ENCODE results near the gene FOXN1. TPM values are rescaled to one million over a fixed set of nuclear protein-coding genes. Genes with fewer than 3 reads are reported as not detected.
A peak's percentile ranks its signal among the peaks of the same experiment; 100 is the strongest.

The FOXN1 gene
- total RNA-seq, 1 donor from 2014 or later = not detected

DNA sequence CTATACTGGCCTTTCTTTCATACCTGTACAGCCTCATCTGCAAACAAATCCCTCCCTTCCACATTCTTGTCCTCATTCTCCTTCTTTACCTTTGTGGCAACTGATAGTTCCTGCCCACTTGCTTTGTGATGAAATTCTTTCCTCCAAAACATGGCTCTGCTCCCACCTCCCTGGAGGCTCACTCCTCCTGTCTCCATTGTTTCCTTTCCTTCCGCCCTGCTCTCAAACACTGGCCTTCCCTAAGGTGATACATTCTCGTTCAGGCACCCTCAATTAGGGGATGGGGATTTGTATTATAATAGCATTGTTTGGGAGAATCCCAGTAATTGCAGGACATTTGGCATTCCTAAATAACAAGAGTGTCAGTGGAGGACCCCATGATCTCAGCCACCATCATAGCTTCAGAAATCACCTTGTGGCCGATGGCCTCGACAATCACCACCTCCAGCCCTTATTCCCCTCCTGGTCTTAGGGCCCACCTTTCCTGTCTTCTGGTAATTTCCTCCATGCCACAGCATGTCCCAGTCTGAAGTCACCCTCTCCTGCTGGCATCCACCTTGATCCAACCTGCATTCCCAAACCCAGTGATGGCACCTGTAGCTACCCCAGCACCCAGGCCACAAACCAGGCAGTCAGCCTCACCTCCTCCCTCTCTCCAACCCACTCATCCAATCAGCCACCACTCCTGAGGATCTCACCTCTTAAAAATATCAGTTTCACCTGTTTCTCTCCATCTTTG, 38.4 kb downstream of the FOXN1 start:
- Mint-ChIP-seq H3K27me3 (ENCODE audit: insufficient read depth) (no peaks in the 10 kb centered on the region), H3K9me3 (no peaks in the 10 kb centered on the region), H3K27ac (no peak overlapping the region), H3K4me1 (ENCODE audit: low read depth) (peaks cover 22% of the 10 kb centered on the region), H3K36me3 (ENCODE audit: low read depth) (peaks cover 5% of the 10 kb centered on the region), H3K4me3 (no peak overlapping the region)
- intact Hi-C loops (cut with micrococcal nuclease) = loop anchor here (5.0 kb wide), 2 partner anchors 68 to 172 kb away; partner anchors contain the start of genes RSKR, SARM1 and VTN
- no peak for DNase-seq (ENCODE audit: low spot score)

DNA sequence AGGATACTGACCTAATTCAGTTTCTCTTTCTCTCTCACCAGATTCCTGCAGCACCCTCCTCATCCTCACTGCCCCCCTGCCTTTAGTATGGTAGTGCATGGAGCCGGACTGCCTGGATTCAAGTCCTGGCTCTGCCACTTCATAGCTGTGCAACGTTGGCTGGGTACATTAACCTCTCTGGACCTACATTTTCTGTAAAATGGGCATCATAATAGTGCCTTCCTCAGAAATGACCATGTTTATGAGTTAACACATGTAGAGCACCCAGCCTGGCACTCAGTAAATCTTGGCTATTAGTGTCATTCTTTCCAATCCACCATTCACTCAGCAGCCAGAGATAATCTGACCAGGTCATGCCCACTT, 39.0 kb downstream of the FOXN1 start:
- no peak overlapping the region for H3K4me3 Mint-ChIP-seq
- H3K27me3 Mint-ChIP-seq (ENCODE audit: insufficient read depth) = no peaks in the 10 kb centered on the region
- peaks cover 28% of the 10 kb centered on the region for H3K4me1 Mint-ChIP-seq (ENCODE audit: low read depth)
- intact Hi-C loops (cut with micrococcal nuclease) = loop anchor here (5.0 kb wide), 2 partner anchors 67 to 173 kb away; partner anchors contain the start of genes RSKR, SARM1 and VTN
- no peak overlapping the region for H3K27ac Mint-ChIP-seq
- H3K9me3 Mint-ChIP-seq = no peaks in the 10 kb centered on the region
- peaks cover 5% of the 10 kb centered on the region for H3K36me3 Mint-ChIP-seq (ENCODE audit: low read depth)
- DNase-seq (ENCODE audit: low spot score) = no peak

DNA sequence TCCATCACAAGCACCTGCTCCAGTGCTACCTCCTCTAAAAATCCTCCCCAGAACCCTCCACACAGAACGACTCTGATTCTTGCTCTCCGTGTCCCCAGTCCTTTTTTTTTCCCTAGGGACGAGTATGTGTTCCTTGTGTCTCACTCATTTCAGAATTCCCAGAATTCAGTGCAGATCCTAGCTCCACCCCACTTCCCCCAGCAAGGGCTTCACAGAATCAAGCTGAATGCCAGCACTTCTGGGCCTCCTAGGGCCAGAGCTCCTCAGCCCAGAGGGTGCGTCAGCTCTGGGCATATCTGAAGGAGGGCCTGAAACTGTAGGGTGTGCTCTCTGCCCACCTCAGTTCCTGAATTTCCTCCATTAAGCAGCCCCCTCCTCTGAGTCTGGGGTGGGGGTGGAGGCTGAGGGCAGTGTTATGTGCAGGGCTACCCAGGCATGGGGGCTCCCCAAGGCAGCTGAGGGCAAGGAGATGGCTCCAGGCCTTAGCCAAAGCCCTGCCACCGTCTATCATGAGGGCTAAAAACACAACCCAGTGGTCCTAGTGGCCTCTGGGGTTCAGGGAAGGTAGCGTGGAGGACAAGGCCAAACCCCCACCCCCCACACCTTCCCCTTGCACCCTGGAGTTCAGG, 39.8 kb downstream of the FOXN1 start:
- intact Hi-C loops (cut with micrococcal nuclease) = loop anchor here (5.0 kb wide), 2 partner anchors 66 to 174 kb away; partner anchors contain the start of genes RSKR, SARM1 and VTN
- no peak for DNase-seq (ENCODE audit: low spot score)
- Mint-ChIP-seq H3K27ac (no peak overlapping the region), H3K4me3 (no peak overlapping the region), H3K4me1 (ENCODE audit: low read depth) (peaks cover 36% of the 10 kb centered on the region), H3K27me3 (ENCODE audit: insufficient read depth) (no peaks in the 10 kb centered on the region), H3K36me3 (ENCODE audit: low read depth) (peaks cover 5% of the 10 kb centered on the region), H3K9me3 (no peaks in the 10 kb centered on the region)

DNA sequence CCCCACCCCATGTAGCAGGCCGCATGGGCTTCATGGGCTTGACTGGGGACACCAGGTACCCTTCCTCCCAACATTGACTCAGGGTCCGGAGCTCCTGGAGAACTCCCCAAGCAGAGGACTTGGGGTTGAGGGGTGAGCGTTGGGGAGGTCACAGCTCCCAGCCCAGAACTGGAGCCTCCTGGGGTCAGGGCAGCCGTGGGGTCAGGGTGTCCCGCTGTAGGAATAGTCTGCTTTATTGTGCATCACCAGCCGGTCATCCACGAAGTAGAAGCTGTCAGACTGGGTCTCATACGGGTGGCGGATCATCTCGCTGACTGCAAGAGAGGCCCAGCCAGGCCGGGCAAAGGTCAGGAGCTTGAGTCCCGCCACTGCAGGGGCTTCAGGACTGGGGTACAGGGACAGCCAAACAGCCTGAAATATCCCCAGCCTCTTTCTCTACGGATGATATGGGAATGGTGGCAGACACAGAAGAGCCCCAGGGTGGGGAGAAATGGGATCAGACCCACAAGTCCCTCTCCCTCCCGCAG, 41.0 kb downstream of the FOXN1 start:
- no peak for DNase-seq (ENCODE audit: low spot score)
- H3K4me3 Mint-ChIP-seq = peak overlapping the region; percentile 27
- peaks cover 47% of the 10 kb centered on the region for H3K4me1 Mint-ChIP-seq (ENCODE audit: low read depth)
- H3K36me3 Mint-ChIP-seq (ENCODE audit: low read depth) = peaks cover 8% of the 10 kb centered on the region
- no peaks in the 10 kb centered on the region for H3K27me3 Mint-ChIP-seq (ENCODE audit: insufficient read depth)
- no peaks in the 10 kb centered on the region for H3K9me3 Mint-ChIP-seq
- no peak overlapping the region for H3K27ac Mint-ChIP-seq
- intact Hi-C loops (cut with micrococcal nuclease) = loop anchor here (5.0 kb wide), 2 partner anchors 65 to 175 kb away; partner anchors contain the start of genes RSKR, SARM1 and VTN

DNA sequence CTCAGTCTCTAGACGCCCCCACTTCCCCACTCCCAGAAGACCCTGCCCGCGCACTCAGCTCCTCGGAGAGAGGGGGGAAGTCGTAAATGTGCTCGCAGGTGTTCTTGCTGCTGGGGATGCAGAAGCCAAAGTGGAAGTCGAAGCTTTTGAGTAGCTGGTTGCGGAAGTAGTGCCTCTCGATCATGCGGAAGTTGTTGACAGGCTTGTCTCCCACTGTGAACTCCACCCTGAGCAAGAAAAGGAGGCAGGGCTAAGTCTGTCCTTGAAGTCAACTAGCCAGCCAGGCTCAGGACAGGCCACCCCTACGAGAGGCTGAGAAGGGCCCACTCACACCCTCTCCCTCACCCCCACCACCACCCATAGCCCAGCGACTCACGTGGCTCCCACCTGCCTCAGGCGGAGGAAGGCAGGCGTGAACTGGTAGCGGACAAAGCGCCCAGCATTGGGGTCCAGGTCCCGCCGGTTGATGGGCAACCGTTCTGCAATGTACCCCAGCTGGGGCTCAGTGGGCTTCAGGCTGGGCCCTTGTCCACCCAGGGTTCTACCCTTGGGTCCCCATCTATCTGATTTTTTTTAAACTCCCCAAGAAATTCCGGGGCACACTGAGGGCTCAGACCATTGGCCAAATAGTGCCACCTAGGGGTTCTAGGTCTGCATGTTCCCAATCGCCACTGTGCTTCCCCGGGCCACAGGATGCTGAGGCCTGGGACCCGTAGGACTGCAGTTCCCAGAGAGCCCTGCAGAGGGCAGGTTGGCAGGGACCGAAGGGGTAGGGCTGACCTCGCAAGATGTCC, 41.7 kb downstream of the FOXN1 start:
- Mint-ChIP-seq H3K27me3 (ENCODE audit: insufficient read depth) (no peaks in the 10 kb centered on the region), H3K4me3 (peak overlapping the region; percentile 55), H3K36me3 (ENCODE audit: low read depth) (peaks cover 10% of the 10 kb centered on the region), H3K4me1 (ENCODE audit: low read depth) (peaks cover 49% of the 10 kb centered on the region), H3K9me3 (no peaks in the 10 kb centered on the region), H3K27ac (peak overlapping the region; percentile 91)
- DNase-seq (ENCODE audit: low spot score) = peak; percentile 65
- intact Hi-C loops (cut with micrococcal nuclease) = loop anchor here (1.0 to 5.0 kb wide), 3 partner anchors 54 to 176 kb away; partner anchors contain the start of genes RSKR, SARM1 and VTN

DNA sequence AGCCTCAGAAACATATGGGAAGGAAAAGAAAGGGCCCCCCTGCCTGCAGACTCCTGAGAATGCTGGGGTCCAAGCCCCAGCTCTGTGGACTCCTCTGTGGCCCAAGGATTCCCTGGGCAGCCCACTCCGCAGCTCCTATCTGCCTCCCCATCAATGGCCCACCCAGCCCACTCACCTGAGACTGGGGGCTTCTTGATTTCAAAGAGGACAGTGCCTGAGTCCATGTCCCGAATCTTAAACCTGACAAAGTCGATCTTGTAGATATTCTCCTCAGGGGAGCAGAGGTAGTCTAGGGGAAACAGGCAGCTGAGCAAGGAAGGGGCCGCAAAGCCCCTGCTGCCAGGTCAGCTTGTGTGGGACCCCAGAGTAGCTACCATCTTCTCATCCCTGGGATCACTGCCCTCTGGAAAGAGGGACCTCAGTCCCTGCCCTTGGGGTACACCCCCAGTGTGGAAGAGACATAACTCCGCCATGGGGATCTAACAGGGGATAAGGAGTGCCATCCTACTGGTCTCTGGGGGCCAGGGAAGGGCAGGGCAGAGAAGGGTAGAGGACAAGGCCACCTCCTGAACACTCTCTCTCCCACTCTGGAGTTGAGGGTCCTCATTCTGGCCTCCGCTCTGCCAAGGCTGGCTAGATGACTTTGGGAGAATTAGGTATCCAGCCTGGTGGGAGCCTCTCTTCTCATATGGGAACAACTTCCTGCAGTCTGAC, 42.4 kb downstream of the FOXN1 start:
- Mint-ChIP-seq H3K36me3 (ENCODE audit: low read depth) (peaks cover 15% of the 10 kb centered on the region), H3K27ac (peak overlapping the region; percentile 91), H3K27me3 (ENCODE audit: insufficient read depth) (no peaks in the 10 kb centered on the region), H3K4me1 (ENCODE audit: low read depth) (peaks cover 56% of the 10 kb centered on the region), H3K9me3 (no peaks in the 10 kb centered on the region), H3K4me3 (peak overlapping the region; percentile 94)
- DNase-seq (ENCODE audit: low spot score) = no peak
- intact Hi-C loops (cut with micrococcal nuclease) = loop anchor here (1.0 to 5.0 kb wide), 4 partner anchors 50 to 176 kb away; partner anchors contain the start of genes RSKR, SARM1 and VTN

DNA sequence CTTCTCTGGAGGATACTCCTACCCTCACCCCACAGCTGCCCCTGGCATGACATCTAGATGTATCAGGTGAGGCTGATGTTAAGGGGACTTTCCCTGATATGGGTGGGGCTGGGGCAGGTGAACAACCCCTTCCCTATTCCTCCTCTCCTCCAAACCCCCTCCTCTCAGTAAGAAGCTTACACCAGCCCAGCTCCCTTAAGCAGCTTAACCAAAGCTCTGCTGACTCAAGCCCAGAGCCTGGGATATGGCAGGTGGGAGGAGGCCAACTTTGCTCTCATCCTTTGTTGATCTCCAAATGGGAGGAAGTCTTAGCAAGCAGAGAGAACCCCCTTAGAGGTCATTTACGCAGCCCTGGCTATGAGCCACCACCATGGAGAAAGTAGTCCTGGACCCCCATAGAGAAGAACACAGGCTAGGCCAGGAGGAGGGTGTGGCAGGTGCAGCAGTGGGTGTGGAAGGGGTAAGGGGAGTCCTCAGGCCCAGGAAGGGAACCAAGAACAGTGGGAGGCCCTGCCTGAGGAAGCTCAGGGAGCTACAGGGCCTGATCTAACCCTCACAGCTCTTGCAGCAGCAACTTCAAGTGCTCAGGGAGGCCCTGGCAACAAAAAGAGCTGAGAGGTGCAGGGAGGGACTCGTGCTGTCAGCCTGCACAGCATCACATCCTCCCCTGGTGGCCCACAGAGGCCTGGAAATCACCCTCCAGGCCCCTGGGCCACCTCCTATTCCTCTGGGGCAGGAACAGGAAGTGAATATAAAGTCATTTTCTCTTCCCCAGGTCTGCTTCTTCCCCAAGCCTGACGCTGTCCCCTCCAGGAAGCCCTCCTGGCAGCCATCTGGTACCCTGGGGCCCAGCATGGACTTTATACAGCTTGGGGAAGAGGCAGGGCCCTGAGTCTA, 43.3 kb downstream of the FOXN1 start:
- Mint-ChIP-seq H3K36me3 (ENCODE audit: low read depth) (peaks cover 23% of the 10 kb centered on the region), H3K4me3 (peak overlapping the region; percentile 94), H3K4me1 (ENCODE audit: low read depth) (peaks cover 63% of the 10 kb centered on the region), H3K27ac (peak overlapping the region; percentile 91), H3K9me3 (no peaks in the 10 kb centered on the region), H3K27me3 (ENCODE audit: insufficient read depth) (no peaks in the 10 kb centered on the region)
- intact Hi-C loops (cut with micrococcal nuclease) = loop anchor here (1.0 to 5.0 kb wide), 3 partner anchors 49 to 177 kb away; partner anchors contain the start of genes RSKR, SARM1 and VTN
- peak; percentile 79 for DNase-seq (ENCODE audit: low spot score)

DNA sequence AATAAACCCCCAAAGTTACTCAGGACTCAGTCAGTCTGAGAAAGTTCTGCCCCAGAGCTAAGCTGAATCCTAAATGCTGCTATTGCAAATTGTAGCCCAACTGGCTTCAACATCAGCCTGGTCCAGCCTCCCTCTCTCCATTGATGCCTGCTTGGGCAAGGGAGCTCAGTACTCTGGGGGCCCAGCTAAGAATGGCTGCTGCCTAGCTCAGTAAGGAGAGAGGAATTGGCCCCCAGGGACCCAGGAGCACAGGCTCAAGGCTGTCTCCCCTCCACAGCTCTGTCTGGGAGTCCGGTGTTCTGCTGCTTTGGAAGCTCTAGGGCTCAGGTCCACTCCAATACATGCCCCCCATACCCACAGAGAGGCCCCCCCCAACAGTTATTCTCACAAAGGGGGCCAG, 44.7 kb downstream of the FOXN1 start:
- Mint-ChIP-seq H3K27me3 (ENCODE audit: insufficient read depth) (no peaks in the 10 kb centered on the region), H3K4me1 (ENCODE audit: low read depth) (peaks cover 63% of the 10 kb centered on the region), H3K4me3 (peak overlapping the region; percentile 94), H3K9me3 (no peaks in the 10 kb centered on the region), H3K36me3 (ENCODE audit: low read depth) (peaks cover 31% of the 10 kb centered on the region), H3K27ac (peak overlapping the region; percentile 91)
- intact Hi-C loops (cut with micrococcal nuclease) = no loop called here
- DNase-seq (ENCODE audit: low spot score) = no peak

DNA sequence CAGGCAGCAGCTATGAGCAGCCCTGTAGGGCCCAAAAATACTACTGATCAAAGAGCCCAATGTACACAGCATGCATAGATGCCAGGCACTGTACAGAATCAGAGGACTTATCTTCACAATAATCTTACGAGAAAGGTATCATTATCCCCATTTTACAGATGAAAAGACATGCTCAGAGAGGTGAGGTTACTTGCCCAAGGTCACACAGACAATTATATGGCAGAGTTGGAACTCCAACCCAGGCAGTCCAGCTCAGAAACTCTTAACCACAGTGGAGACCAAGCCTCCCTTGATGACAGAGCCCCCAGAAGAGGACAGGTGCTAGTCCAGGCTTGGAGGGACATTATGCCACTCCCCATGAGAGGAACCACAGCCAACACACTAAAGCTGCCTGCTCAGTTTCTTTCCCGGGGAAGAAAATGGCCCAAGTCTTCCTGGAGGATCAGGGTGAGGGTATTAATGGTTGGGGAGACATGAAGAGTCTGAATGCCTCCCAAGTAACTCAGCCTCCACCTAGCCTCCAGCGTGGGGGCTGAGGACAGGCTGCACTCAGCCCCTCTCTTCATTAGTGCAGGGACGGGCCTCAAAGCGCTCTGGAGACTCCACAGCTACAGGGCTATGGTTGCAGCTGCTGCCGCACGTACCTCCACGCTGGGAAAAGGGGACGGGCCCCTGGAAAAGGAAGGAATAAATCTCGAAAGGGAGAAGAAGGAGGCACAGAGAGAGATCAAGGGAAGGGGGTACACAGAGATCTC, 45.5 kb downstream of the FOXN1 start:
- no peak for DNase-seq (ENCODE audit: low spot score)
- Mint-ChIP-seq H3K9me3 (no peaks in the 10 kb centered on the region), H3K36me3 (ENCODE audit: low read depth) (peaks cover 38% of the 10 kb centered on the region), H3K4me1 (ENCODE audit: low read depth) (peaks cover 63% of the 10 kb centered on the region), H3K4me3 (peak overlapping the region; percentile 94), H3K27ac (peak overlapping the region; percentile 91), H3K27me3 (ENCODE audit: insufficient read depth) (no peaks in the 10 kb centered on the region)
- intact Hi-C loops (cut with micrococcal nuclease) = loop anchor here (1.0 kb wide), 2 partner anchors 20 to 25 kb away; partner anchors contain the start of genes ALDOC and PIGS

DNA sequence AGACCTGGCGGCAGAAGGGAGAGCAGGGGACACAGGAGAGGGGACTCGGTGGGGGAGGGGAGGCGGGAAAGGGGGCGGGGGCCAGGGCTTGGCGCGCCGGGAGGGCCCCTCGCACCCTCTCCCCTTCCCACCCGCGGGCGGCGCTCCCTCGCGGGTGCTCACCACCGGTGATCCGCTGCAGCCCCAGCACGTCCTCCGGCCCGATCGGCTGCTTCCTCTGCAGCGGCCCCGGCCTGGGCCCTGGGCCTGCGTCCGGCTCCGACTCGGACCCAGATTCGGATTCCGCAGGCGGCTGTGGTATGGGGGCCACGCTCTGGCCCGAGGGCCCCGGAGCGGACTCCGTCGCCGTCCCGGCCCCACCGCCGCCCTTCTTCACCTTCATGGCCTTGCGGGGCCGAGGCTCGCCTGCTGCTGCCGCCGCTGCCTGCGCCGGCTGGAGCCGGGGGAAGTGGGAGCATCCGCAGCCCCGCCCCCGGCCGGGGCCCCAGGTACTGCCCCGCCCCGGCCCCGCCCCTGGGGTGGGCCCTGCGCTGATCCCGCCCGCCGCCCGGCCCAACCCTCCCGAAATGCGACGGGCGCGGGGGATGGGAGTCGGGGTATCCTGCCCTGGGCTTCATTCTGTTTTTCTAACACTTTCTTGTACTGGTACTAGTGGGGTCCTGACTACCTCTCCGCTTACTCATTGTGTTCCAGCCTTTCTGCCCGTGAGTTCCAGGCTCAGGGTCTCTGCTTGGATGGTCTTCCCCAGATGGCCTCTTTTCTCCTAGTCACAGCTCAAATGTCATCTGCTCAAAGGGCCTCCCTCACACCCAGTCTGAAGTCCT, 46.2 kb downstream of the FOXN1 start, which contains the start of gene UNC119:
TSS of gene UNC119 (minus strand) at position 449 of the 824 bp plus-strand sequence. CDS start at position 382, 67 bp downstream.
- Mint-ChIP-seq H3K27me3 (ENCODE audit: insufficient read depth) (no peaks in the 10 kb centered on the region), H3K4me3 (peak within 1 kb of the TSS; percentile 94), H3K9me3 (no peaks in the 10 kb centered on the region), H3K4me1 (ENCODE audit: low read depth) (peaks cover 66% of the 10 kb centered on the region), H3K27ac (peak within 1 kb of the TSS; percentile 91), H3K36me3 (ENCODE audit: low read depth) (peaks cover 46% of the 10 kb centered on the region)
- intact Hi-C loops (cut with micrococcal nuclease) = loop anchor here (1.0 kb wide), 2 partner anchors 19 to 24 kb away; partner anchors contain the start of genes ALDOC and PIGS
- DNase-seq (ENCODE audit: low spot score) = peak; percentile 70
